Astrocyte (in vitro differentiated cells and primary cell): ENCODE measurements around the gene CDK2. TPM values are rescaled to one million over a fixed set of nuclear protein-coding genes. Genes with fewer than 3 reads are reported as not detected.
"Not testable (repeated sequence)": the region's sequence is repeated elsewhere in the genome, so short reads cannot be mapped to it uniquely, and the experiment has no call there.

ENCODE experiments used
- DNase-seq: peaks from one replicate; pipeline ENCODE4 v3.0.0-alpha.2; 2010; ENCODE audit warnings: low read depth
- FAIRE-seq: peaks from 2 replicates; lab custom pipeline; 2011; peaks lifted over from hg19 to GRCh38; lab: Jason Lieb, UNC
- H2AFZ ChIP-seq: 2 replicates; pipeline ENCODE4 v1.6.0; 2012; ENCODE audit warnings: low read depth, low read length, inconsistent platforms
- H3K27ac ChIP-seq: 2 replicates; pipeline ENCODE4 v1.5.1; 2011; ENCODE audit warnings: low read depth, low read length, inconsistent platforms
- H3K27me3 ChIP-seq: 2 replicates; pipeline ENCODE4 v1.6.0; 2011; ENCODE audit warnings: low read length, inconsistent platforms; ENCODE audit not compliant: insufficient read depth
- H3K36me3 ChIP-seq: 2 replicates; pipeline ENCODE4 v1.5.1; 2011; ENCODE audit warnings: low read length, inconsistent platforms; ENCODE audit not compliant: insufficient read depth
- H3K4me1 ChIP-seq: 2 replicates; pipeline ENCODE4 v1.5.1; 2011; ENCODE audit warnings: low read length, inconsistent platforms; ENCODE audit not compliant: insufficient read depth
- H3K4me2 ChIP-seq: 2 replicates; pipeline ENCODE4 v1.6.0; 2012; ENCODE audit warnings: low read length, inconsistent platforms
- H3K4me3 ChIP-seq: 2 replicates; pipeline ENCODE4 v1.5.1; 2011; ENCODE audit warnings: low read depth, mild to moderate bottlenecking, low read length, inconsistent platforms; ENCODE audit not compliant: insufficient read depth
- H3K79me2 ChIP-seq: 2 replicates; pipeline ENCODE4 v1.6.0; 2012; ENCODE audit warnings: mild to moderate bottlenecking, low read length, inconsistent platforms; ENCODE audit not compliant: insufficient read depth
- H3K9ac ChIP-seq: 2 replicates; pipeline ENCODE4 v1.6.0; 2012; ENCODE audit warnings: mild to moderate bottlenecking, low read length, inconsistent platforms
- H3K9me3 ChIP-seq: 2 replicates; pipeline ENCODE4 v1.5.1; 2012; ENCODE audit warnings: low read depth, mild to moderate bottlenecking, low read length, inconsistent platforms; ENCODE audit not compliant: insufficient read depth
- H4K20me1 ChIP-seq: 2 replicates; pipeline ENCODE4 v1.6.0; 2012; ENCODE audit warnings: low read length, inconsistent platforms; ENCODE audit not compliant: insufficient read depth
- H3K27ac Mint-ChIP-seq: one replicate; pipeline ENCODE4 v1.8.0; 2021; ENCODE audit warnings: mild to moderate bottlenecking, mixed read lengths; ENCODE audit not compliant: unreplicated experiment
- H3K27me3 Mint-ChIP-seq: one replicate; pipeline ENCODE4 v1.8.0; 2021; ENCODE audit warnings: low read depth, mixed read lengths; ENCODE audit not compliant: unreplicated experiment
- H3K36me3 Mint-ChIP-seq: one replicate; pipeline ENCODE4 v1.8.0; 2021; ENCODE audit warnings: low read depth, mixed read lengths; ENCODE audit not compliant: unreplicated experiment
- H3K4me1 Mint-ChIP-seq: one replicate; pipeline ENCODE4 v1.8.0; 2021; ENCODE audit warnings: low read depth, mixed read lengths; ENCODE audit not compliant: unreplicated experiment
- H3K4me3 Mint-ChIP-seq: one replicate; pipeline ENCODE4 v1.8.0; 2021; ENCODE audit warnings: mild to moderate bottlenecking, moderate library complexity, mixed read lengths; ENCODE audit not compliant: unreplicated experiment
- H3K9me3 Mint-ChIP-seq: one replicate; pipeline ENCODE4 v1.8.0; 2021; ENCODE audit warnings: mild to moderate bottlenecking, mixed read lengths; ENCODE audit not compliant: unreplicated experiment
- CTCF ChIP-seq: IDR thresholded peaks from 2 replicates; pipeline ENCODE4 v1.5.1; 2011; ENCODE audit warnings: low read depth, mild to moderate bottlenecking, inconsistent platforms, low read length, moderate library complexity; ENCODE audit not compliant: insufficient read depth
- EZH2 ChIP-seq: IDR thresholded peaks from 2 replicates; pipeline ENCODE4 v1.6.1; 2012; ENCODE audit warnings: mild to moderate bottlenecking, low read length, inconsistent platforms; ENCODE audit not compliant: insufficient read depth
- total RNA-seq: library from RNA; stranded (reverse); gene quantifications from 2 replicates; pipeline ENCODE4 v1.2.1, GENCODE V29; 2021

The CDK2 gene
- total RNA-seq, 1 donor from 2014 or later: 44.3 TPM

- Mint-ChIP-seq H3K27ac (peak overlapping the region; percentile 87), H3K36me3 (peaks cover 9% of the 10 kb centered on the region), H3K27me3 (no peaks in the 10 kb centered on the region), H3K4me1 (no peaks in the 10 kb centered on the region), H3K9me3 (peaks cover 2% of the 10 kb centered on the region), H3K4me3 (peak overlapping the region; percentile 94)
- TF ChIP-seq EZH2 (no peak), CTCF (no peak)
- H2AFZ ChIP-seq: peak overlapping the region; percentile 66
- FAIRE-seq (no peak), DNase-seq (no peak)
- H3K4me3 ChIP-seq: peak overlapping the region; percentile 85
- peak overlapping the region; percentile 29 for H3K27ac ChIP-seq
- H3K27me3 ChIP-seq: no peaks in the 10 kb centered on the region
- H3K79me2 ChIP-seq: peaks cover 6% of the 10 kb centered on the region
- H3K9me3 ChIP-seq: no peaks in the 10 kb centered on the region
- H3K9ac ChIP-seq: peak overlapping the region; percentile 85
- H3K36me3 ChIP-seq: peaks cover 22% of the 10 kb centered on the region
- H3K4me1 ChIP-seq: peaks cover 6% of the 10 kb centered on the region
- no peaks in the 10 kb centered on the region for H4K20me1 ChIP-seq
- peak overlapping the region; percentile 93 for H3K4me2 ChIP-seq
Measured at GRCh38 chr12:55997535-55997859, 30.9 kb downstream of the CDK2 start.

- H2AFZ ChIP-seq, H3K27me3 ChIP-seq, H3K4me1 Mint-ChIP-seq, H3K4me1 ChIP-seq, H3K4me3 ChIP-seq, FAIRE-seq, H3K27me3 Mint-ChIP-seq, H3K36me3 ChIP-seq, H3K79me2 ChIP-seq, H3K4me2 ChIP-seq, H3K9ac ChIP-seq, H3K9me3 Mint-ChIP-seq, DNase-seq, H3K27ac ChIP-seq, H3K27ac Mint-ChIP-seq, H3K9me3 ChIP-seq, H4K20me1 ChIP-seq: not testable (repeated sequence)
- peaks cover 17% of the 10 kb centered on the region for H3K36me3 Mint-ChIP-seq
- H3K4me3 Mint-ChIP-seq: peak overlapping the region; percentile 46
Measured at GRCh38 chr12:55999522-55999921, 32.9 kb downstream of the CDK2 start.

GRCh38 chr12:55999999-56000540 lies 33.4 kb downstream of the CDK2 start:
- not testable (repeated sequence) for FAIRE-seq, H3K9me3 Mint-ChIP-seq, H3K4me3 ChIP-seq, H3K27ac Mint-ChIP-seq, H3K4me3 Mint-ChIP-seq, H3K4me1 ChIP-seq, H3K9me3 ChIP-seq, H4K20me1 ChIP-seq, H3K27me3 ChIP-seq, DNase-seq, H2AFZ ChIP-seq, H3K36me3 ChIP-seq, H3K27ac ChIP-seq, H3K79me2 ChIP-seq, H3K4me1 Mint-ChIP-seq, H3K9ac ChIP-seq, H3K4me2 ChIP-seq, H3K27me3 Mint-ChIP-seq
- peaks cover 21% of the 10 kb centered on the region for H3K36me3 Mint-ChIP-seq
